A673 (cell line): Measurements from ENCODE around the gene OTX1.
"Not testable (repeated sequence)": the region's sequence is repeated elsewhere in the genome, so short reads cannot be mapped to it uniquely, and the experiment has no call there.

Experiments used
- CTCF ChIP-seq: fragments of 300-800, 200-600 bp; sonication (generic); conservative IDR thresholded peaks from 2 replicates; pipeline ENCODE4 v1.5.1; 2017; ENCODE audit warnings: low read depth, mild to moderate bottlenecking, antibody characterized with exemption, low read length, moderate library complexity, mixed read lengths
- EZH2 ChIP-seq: fragments of 200-600 bp; sonication (generic); IDR thresholded peaks from 2 replicates; pipeline ENCODE4 v1.6.1; 2017; ENCODE audit warnings: borderline replicate concordance, low read depth, mild to moderate bottlenecking, mixed read lengths, antibody characterized with exemption, low read length; ENCODE audit not compliant: poor library complexity, severe bottlenecking

GRCh38 chr2:63019686-63020085 is 30.9 kb upstream of the OTX1 start:
- TF ChIP-seq CTCF, EZH2: not testable (repeated sequence)
